NK-92 (cell line): ENCODE measurements around the gene SAMD4A.
"Not testable (repeated sequence)": the region's sequence is repeated elsewhere in the genome, so short reads cannot be mapped to it uniquely, and the experiment has no call there.

Experiments
- DNase-seq: peaks from one replicate; lab custom pipeline; 2025; ENCODE audit not compliant: unreplicated experiment; lab: John Stamatoyannopoulos, UW

The SAMD4A gene

GRCh38 chr14:54722791-54723432 is 156.0 kb downstream of the SAMD4A start:
- no peak for DNase-seq

GRCh38 chr14:54724123-54724522 is 157.2 kb downstream of the SAMD4A start:
- DNase-seq, result no peak

GRCh38 chr14:54724676-54725325 is 157.9 kb downstream of the SAMD4A start:
- no peak for DNase-seq

GRCh38 chr14:54725998-54726397 is 159.1 kb downstream of the SAMD4A start:
- no peak for DNase-seq

GRCh38 chr14:54727929-54728328 is 161.0 kb downstream of the SAMD4A start:
- DNase-seq, result no peak

DNA sequence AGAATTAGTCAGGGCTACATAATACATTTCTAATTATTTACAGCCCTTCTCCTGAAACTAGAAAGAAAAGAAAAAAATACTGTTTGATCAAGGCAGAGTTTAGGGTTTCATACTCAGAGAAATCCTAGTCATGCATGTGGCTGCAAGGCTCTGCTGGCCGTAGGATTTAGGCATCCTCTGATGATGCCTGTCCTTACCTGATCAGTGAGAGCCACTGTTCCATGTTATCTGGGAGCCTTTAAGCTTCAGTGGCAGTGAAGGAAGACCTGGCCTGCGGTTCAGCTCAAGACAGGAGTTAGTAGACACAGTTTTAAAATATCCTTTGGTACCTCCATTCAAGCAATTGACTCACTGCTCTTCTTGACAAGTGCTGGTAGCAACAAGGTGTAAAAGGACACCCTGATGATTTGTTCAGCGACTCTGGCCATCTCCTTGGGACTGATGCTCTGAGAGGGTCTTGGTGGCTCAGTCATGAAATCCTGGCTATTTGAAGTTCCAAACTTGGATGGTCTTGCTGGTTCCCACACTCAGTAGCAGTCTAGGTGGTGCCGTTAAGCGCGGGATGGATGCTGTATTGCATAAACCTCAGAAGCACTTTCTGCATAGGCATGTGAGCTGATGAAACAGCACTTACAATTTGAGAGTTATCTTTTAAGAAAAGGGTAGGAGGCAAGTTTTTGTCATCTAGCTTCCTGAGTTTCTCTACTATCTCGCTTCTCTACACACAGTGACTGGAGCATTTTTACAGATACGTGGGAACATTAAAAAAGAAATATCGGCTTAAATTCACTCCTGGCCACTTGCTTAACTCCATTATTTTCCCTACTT is 162.0 kb downstream of the SAMD4A start:
- no peak for DNase-seq

DNA sequence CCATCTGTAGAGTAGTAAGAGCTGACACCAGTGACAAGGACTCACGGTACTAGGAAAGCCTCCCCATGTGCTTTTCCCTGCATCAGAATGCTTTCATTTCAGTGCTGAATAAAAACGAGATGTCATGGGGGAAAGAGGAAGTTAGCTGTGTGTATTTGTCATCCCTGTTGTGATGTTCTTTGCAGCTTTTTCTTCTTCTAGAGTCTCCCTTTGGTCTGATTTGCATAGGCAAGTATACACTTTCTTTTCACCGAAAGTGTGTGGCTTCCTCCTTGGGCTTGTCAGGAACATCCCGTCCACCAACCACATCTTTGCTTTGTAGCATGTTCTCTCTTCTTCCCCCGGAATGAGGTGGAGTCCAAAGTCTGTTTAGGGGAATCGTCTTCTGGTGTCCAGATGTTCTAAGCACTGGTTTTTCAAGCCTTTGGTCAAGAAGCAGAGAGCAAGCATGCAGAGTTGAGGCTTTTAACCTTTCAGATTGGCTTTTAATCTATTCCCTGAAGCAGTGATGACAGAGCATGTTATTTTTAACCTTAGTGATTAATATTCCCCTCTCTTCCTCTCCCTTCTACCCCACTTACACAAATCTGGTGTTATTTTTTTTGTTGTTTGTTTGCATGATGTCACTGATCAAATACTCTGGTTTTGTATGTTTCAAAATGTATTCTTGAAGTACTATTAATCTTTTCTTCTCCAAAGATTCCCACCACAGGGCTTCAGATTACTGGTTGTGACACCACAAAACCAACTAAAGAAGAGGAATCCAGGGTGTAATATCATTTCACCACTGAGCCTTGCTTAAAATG is 163.4 kb downstream of the SAMD4A start:
- no peak for DNase-seq

DNA sequence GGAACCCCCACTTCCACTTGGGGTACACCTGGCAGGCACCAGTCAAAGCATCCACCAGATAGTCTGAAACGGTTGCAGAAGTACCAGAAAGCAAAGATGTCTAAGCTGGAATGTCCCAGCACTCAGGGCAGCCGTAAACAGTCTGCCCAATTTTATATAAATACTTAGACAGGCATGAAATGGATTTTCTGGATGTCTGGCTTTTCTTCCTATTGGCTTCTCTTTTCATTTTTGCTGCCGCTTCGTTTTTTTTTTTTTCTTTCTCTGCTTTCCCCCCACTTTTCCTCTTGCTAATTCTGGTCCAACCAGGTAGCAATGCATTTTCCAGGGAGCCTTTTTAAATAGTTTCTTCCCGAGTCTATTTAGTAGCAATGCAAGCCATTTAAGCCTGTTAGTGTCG is 168.0 kb downstream of the SAMD4A start:
- no peak for DNase-seq

DNA sequence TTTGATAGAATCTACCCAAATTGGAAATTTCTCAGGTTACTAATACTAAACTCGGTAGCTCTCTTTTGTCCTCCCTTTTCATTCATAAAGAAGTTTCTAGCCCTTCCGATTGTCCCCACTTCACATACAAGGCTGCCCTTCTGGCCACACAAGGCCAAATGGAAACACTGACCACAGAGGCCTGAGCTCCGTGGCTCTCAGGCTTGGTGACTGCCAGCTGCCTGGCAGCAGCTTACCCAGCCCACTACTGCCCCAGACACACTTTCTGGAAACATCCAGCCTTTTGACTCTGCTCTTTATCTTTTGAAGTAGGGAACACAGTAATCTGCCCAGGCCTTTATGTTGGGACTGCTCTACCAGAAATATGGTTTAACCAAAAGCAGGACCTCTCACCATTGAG is 168.5 kb downstream of the SAMD4A start:
- DNase-seq, result no peak

DNA sequence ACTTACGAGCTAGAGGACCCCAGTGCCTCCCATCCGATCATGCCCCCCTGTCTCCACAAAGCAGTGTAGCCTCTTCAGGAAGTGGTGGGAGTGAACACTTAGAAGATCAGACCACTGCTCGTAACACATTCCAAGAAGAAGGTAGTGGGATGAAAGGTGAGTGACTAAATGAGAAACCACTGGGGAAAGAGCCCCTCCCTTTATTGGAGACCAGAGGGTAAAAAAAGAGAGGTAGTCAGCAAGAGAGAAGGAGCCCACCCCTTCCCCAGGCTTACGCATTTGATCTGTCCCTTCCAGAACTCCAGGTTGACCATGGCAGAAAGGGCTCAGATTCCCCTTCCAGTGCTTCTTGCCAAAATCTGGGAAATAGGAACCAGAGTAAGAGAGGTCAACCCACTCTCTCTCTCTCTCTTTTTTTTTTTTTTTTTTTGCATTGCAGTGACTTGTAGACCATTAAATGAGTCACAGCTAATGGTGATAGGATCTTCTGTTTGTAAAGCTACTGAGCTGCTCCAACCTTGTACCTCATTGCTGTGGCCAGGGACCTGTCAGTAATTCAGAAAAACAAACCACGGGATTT is 170.3 kb downstream of the SAMD4A start:
- DNase-seq, result no peak

GRCh38 chr14:54738009-54738408 is 171.1 kb downstream of the SAMD4A start:
- no peak for DNase-seq

GRCh38 chr14:54739514-54739913 is 172.6 kb downstream of the SAMD4A start:
- no peak for DNase-seq

- no peak for DNase-seq
Measured at GRCh38 chr14:54742492-54743350, 175.8 kb downstream of the SAMD4A start.

- DNase-seq, result no peak
Measured at GRCh38 chr14:54743382-54743781, 176.5 kb downstream of the SAMD4A start.

DNA sequence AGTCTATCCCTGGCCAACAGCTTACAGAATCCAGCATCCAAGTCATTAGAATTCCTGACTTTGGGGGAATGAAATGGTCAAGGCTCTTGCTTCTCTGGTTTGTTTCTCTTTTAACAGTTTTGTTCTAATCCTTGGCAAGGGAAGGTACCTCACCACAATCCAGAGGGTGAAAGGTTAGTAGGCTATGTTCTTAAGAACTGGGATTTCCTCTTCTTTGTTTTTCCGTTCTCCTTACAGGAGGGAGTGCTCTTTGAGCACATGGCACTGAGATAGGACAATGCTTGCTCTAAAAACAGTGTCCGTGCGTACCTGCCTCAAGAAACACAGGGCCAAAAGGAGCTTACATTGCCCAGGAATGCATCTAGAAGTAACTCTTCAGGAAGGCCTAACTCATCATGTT is 179.1 kb downstream of the SAMD4A start:
- DNase-seq, result no peak

GRCh38 chr14:54747616-54748015 is 180.7 kb downstream of the SAMD4A start:
- no peak for DNase-seq

DNA sequence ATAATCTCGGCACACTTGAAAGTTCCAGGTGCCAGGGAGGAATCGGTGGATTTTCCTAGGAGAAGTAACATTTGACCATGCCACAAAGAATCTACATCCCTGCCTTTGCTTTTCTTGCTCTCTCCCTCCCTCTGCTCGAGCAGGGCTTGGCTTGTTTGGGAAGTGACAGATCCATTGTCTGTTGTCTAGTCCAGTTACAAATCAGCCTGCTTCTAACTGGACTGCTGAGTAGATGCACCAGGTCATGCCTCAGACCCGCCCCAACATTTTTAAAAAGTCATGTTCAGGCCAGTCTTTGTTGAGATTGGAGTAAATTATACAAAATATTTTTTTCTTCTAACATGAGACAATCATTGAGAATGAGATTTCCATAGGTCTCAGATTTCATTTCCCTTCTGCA is 182.3 kb downstream of the SAMD4A start:
- DNase-seq, result no peak

DNA sequence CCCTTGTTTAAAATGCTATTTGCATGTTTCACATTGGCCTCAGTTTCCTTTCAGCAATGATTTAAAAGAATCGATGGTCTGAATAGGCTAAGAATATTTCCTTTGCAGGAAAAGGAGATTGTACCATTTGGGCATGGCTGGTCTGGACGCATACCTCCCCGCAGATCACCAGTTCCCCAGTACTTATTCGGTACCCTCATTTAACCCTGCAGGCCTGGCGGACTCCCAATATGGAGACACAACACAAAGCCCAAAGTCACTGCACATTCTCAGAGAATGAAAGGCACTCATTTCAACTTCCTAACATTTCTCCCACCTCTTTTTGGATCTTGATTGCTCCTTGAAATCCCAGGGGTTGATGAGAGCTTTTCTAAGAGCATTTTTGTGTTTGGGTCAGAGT is 182.8 kb downstream of the SAMD4A start:
- DNase-seq, result no peak

DNA sequence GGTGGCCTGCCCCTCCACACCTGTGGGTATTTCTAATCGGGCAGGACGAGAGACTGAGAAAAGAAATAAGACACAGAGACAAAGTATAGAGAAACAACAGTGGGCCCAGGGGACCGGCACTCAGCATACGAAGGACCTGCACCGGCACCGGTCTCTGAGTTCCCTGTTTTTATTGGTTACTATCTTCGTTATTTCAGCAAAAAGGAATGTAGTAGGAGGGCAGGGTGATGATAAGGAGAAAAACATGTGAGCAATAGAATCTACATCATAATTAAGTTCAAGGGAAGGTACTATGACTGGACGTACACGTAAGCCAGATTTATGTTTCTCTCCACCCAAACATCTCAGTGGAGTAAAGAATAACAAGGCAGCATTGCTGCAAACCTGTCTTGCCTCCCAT is 185.7 kb downstream of the SAMD4A start:
- not testable (repeated sequence) for DNase-seq

DNA sequence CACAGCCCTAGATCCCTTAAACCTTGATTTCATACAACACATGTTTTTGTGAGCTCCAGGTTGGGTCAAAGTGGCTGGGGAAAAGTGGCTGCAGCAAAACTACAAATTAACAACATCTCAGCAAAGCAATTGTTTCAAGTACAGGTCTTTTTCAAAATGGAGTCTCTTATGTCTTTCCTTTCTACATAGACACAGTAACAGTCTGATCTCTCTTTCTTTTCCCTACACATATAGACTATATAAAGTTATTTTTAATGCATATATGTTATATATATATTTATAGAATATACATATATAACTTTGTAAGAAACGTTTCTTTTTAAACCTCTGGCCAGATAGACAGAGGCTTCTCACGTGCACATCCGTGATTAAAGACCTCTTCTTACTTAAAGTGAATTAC is 186.5 kb downstream of the SAMD4A start:
- DNase-seq, result not testable (repeated sequence)
